NK-92 (cell line): Measurements from ENCODE around the gene ZNF232.
"Not testable (repeated sequence)": the region's sequence is repeated elsewhere in the genome, so short reads cannot be mapped to it uniquely, and the experiment has no call there.

Experiments
- DNase-seq: peaks from one replicate; lab custom pipeline; 2025; ENCODE audit not compliant: unreplicated experiment; lab: John Stamatoyannopoulos, UW

Gene ZNF232

GRCh38 chr17:5130261-5130660 is 18.6 kb upstream of the ZNF232 start:
- not testable (repeated sequence) for DNase-seq

DNA sequence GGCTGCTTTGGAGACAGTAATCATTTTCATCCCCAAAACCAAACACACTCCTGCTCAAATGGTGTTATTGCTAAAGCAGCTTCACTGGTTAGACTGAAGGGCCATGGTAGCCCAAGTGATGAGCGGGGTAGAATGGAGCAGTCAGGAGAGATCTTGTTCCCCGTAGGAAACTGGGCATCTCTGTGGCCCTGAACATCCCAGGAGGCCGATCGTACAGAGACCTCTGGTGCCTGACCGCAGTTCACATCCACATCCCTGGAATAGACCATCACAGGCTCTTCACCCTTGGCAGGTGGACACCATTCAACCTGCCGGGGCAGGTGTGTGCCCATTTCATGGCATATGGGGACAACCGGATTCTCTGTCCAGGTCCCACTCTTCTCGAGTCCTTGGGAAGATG is 18.1 kb upstream of the ZNF232 start:
- not testable (repeated sequence) for DNase-seq

DNA sequence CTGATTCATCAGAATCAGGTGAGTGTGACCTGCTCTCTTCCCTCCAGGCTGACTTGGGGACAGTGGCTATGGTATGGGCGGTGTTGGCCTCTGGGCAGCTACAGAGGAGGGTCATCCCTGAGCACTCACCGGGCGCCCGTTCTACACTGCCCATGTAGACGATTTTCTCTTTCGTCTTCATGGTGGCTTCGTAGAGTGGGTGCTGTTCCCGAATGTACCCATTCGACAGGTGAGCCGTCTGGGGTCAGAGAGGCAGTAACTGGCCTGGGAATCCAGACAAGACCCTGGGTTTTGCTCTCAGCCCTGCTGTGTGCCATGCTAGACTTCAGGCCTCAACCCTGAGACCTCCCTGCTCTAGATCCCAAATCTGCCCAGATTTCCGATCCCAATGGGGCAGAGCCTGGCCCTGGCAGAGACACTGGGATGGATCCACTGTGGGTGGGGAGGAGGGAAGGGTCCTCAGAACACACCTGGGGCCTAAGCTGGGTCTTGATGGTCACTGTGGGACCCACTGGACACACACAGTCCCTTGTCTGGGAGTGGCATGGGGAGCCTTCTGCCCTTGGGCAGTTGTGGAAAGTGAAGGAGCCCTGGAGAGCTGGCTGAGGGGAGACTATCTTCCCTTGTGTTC is 17.3 kb upstream of the ZNF232 start:
- no peak for DNase-seq

GRCh38 chr17:5128387-5128786 is 16.7 kb upstream of the ZNF232 start:
- DNase-seq = not testable (repeated sequence)

GRCh38 chr17:5127910-5128309 is 16.2 kb upstream of the ZNF232 start:
- no peak for DNase-seq

- no peak for DNase-seq
Measured at GRCh38 chr17:5126719-5127488, 15.2 kb upstream of the ZNF232 start.

DNA sequence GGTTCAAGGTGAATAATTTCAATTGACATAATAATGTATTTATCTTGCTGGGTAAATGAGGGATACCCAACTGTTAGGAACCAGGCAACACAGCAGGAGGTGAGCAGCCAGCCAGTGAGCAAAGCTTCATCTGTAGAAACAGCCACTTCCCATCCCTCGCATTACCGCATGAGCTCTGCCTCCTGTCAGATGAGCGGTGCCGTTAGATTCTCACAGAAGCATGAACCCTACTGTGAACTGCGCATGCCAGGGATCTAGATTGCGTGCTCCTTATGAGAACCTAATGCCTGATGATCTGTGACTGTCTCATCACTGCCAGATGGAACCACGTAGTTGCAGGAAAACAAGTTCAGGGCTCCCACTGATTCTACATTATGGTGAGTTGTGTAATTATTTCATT is 13.2 kb upstream of the ZNF232 start:
- not testable (repeated sequence) for DNase-seq

DNA sequence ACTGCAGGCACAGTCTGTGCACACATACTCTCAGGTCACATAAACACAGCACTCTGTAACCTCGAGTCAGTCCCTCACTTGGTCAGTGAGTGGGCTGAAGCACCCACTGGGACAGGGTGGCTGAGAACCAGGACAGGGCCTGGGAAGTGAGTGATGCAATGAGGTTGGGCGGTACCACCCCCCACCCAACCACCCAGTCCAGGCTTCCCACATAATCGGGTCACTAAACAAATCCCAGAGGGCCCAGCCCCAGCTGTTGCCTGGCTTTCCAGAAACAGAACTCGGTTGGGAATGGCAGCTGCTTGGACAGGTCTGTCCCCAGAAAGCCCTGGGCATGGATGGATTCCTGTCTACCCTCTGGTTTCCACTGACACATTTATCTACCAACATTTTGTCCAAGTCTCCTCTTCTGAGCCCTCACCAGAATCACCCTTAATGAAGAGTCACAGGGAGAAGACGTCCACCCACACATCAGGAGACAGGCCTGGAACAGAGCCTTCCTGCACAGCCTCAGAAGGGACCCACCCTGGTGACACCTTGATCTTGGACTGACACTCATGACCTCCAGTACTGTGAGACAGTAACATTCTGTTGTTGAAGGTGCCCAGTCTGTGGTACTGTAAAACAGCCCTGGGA is 12.6 kb upstream of the ZNF232 start:
- DNase-seq = not testable (repeated sequence)

- no peak for DNase-seq
Measured at GRCh38 chr17:5123343-5124124, 11.9 kb upstream of the ZNF232 start.

DNA sequence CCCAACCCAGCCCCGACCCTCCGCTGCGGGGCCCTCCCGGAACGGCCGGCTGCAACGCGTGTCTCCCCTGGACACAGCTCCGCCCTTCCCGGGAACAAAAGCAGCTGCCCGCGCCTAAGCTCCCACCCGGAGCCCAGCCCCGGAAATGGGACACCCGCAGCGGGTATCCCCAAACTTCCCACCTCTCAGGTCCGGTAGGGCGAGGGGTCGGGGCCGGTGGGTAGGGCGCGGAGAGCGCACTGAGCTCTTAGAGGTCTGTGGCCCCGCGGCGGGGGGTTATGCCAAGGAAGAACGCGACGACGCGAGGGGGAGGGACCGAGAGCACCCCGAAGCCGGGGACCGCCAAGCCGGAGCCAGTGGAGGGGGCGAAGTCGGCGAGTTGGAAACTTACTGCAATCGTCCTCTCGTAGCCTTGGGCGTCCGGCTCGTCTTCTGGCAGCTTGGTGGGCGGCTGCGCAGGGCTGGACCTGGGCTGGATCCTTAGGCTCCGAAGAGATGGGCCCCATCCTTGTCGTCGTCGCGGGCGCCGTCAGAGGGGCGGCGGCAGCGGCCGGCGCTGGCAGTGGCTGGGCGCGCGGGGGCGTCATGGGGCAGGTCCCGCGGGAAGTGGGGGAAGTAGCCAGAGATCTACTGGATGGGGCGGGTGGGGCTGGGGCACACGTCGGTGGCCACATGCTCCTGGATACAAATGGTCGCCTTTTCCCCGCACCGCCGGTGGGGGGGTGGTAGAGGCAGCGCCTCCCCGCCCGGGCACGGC is 11.1 kb upstream of the ZNF232 start:
- DNase-seq = no peak

DNA sequence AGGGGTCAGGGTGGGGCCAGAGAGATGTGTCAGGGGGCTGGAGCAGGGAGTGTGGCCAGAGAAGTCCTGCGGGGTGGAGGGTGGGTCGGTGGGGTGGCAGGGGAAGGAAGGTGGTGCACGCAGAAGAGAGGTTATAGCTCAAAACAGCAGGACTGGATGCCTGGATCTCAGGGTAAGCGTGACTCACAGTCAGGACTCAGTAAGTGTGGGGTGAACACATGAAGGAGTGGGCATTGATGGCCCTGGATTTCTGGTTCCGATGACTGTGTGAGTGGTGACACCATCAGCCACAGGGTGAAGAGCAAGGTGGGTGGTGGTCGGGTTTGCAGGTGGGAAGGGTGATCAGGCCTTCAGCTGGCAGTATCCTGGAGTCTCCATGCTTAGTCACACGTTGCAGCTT is 10.4 kb upstream of the ZNF232 start:
- DNase-seq = not testable (repeated sequence)

DNA sequence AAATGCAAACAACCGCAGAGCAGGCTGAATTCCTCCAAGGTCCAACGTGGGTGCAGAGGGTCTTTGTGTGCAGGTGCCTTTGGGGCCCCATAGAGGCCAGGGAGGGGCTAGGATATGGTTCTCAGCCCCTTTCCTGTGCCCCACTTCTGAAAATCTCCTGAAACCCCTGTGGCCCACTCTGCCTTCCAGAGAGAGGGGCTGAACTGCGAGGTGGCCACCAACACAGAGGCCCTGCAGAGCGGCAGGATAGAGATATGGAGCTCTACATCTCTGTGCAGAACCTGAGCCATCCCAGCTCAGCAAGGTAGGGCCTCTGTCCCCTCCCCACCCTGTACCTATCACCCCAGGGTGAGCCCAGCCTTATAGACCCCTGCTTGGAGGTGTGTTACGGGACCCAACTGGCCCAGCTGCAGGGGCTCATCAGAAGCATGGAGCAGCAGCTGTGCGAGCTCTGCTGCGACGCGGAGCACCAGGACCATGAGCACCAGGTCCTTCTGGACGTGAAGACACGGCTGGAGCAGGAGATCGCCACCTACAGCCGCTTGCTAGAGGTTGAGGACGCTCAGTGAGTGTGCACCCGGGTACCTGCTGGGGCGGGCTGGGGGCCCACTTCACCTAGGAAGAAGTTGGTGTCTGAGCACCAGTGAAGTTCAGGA is 9.6 kb upstream of the ZNF232 start:
- no peak for DNase-seq

DNA sequence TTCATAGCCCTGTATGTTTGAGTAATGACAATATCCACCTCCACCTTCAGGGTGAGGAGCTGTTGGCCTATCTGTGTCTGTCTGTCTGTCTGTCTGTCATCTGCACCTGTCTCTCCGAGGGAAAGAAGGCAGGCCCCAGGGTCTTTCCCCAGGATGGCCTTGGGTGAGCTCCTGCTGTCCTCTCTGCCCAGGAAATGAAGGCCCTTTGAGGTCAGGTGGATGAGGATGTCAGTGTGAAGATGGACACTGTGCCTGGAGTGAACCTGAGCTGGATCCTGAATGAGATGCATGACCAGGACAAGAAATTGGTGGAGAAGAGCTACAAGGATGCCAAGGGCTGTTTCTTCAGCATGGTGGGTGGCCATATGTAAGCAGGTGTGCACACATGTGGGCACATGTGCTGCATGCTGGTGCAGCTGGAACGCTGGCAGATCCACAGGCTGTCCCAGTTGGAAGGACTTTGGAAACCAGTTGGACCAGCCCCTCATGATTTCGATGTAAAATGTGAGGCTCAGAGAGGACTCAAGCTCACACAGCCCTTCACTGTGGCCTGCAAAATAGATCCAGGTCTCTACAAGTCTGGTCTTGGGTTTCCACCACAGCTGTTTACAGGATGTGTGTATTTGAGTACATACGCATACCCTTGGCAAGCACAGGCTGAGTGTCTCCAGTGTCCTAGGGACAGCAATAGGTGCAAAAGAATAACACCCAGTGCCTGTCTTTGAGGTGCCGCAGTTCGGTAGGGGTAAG is 8.9 kb upstream of the ZNF232 start:
- DNase-seq = not testable (repeated sequence)

DNA sequence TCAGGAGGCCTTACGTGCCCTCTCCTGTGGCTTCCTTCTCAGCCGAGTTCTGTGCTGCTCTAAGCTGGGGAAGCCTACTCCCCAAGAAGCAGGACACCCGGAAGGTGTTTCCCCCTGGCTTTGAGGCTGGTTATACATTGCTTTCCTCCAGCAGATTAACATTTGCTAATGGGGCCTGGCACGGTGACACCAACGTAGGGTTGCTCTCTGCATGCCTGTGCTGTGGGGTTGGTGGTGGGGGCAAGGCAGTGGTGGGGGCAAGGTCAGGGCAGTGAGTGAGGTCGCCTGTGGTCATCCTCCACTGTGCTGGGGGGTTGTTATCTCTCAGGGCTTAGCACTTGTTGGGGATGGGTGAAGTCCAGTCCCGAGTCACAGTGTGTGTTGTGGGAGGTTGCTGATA is 8.4 kb upstream of the ZNF232 start:
- DNase-seq = no peak

- no peak for DNase-seq
Measured at GRCh38 chr17:5118219-5118618, 6.5 kb upstream of the ZNF232 start.

GRCh38 chr17:5115673-5116651 is 4.3 kb upstream of the ZNF232 start, which contains the start of gene USP6:
Gene USP6 (plus strand): TSS chr17:5116032. CDS start chr17:5130368, 14,336 bp downstream.
- no peak for DNase-seq

DNA sequence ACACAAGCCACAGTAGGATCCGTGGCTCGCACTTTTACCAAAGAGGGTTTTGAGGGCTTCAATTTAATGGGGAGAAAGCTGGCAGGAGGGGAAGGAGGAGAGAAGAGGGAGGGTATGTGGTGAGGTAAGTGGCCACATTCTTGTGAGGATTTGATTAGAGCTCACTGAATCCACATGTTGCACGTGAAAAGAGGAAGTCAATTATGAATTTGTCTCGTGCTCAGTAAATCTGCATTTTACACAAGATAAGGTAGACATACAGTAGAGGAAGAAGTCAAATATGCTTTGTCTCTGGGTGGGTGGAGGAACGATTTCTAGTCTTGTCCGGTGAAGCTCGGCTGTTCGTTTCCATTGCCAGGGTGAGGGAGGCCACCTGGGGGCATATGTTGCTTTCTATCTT is 862 bp downstream of the ZNF232 start:
- no peak for DNase-seq

- no peak for DNase-seq
Measured at GRCh38 chr17:5100832-5101231, 10.8 kb downstream of the ZNF232 start.
